Hepatocyte (in vitro differentiated cells): ENCODE results near the gene ATG16L1. TPM values are rescaled to one million over a fixed set of nuclear protein-coding genes. Genes with fewer than 3 reads are reported as not detected.

Experiments
- DNase-seq: peaks from one replicate; pipeline ENCODE4 v3.0.0-alpha.2; 2016; ENCODE audit warnings: low spot score
- H2AFZ ChIP-seq: fragments of 200-600 bp; sonication (generic); 2 replicates; pipeline ENCODE4 v1.6.0; 2016; ENCODE audit warnings: antibody characterized with exemption, mild to moderate bottlenecking
- H3K27ac ChIP-seq: fragments of 200-600 bp; sonication (generic); 2 replicates; pipeline ENCODE4 v1.5.1; 2016; ENCODE audit warnings: mild to moderate bottlenecking
- H3K27me3 ChIP-seq: fragments of 200-600 bp; sonication (generic); 2 replicates; pipeline ENCODE4 v1.6.1; 2016
- H3K36me3 ChIP-seq: fragments of 200-600 bp; sonication (generic); replicated peaks from 2 replicates; pipeline ENCODE4 v1.5.1; 2016; ENCODE audit warnings: low read depth; ENCODE audit not compliant: insufficient read depth
- H3K4me1 ChIP-seq: fragments of 200-600 bp; sonication (generic); 2 replicates; pipeline ENCODE4 v1.5.1; 2016; ENCODE audit warnings: mild to moderate bottlenecking, moderate library complexity; ENCODE audit not compliant: insufficient read depth
- H3K4me2 ChIP-seq: fragments of 200-600 bp; sonication (generic); 2 replicates; pipeline ENCODE4 v1.6.0; 2016
- H3K4me3 ChIP-seq: fragments of 200-600 bp; sonication (generic); 2 replicates; pipeline ENCODE4 v1.5.1; 2016; ENCODE audit warnings: mild to moderate bottlenecking
- H3K79me2 ChIP-seq: fragments of 200-600 bp; sonication (generic); 2 replicates; pipeline ENCODE4 v1.6.0; 2017; ENCODE audit warnings: mild to moderate bottlenecking
- H3K9me2 ChIP-seq: fragments of 200-600 bp; sonication (generic); replicated peaks from 2 replicates; pipeline ENCODE4 v1.6.0; 2017; ENCODE audit warnings: mild to moderate bottlenecking; ENCODE audit not compliant: insufficient read depth
- H3K9me3 ChIP-seq: fragments of 200-600 bp; sonication (generic); 2 replicates; pipeline ENCODE4 v1.5.1; 2016; ENCODE audit warnings: low read depth, mild to moderate bottlenecking
- H4K20me1 ChIP-seq: fragments of 200-600 bp; sonication (generic); 2 replicates; pipeline ENCODE4 v1.6.0; 2016; ENCODE audit warnings: mild to moderate bottlenecking; ENCODE audit not compliant: insufficient read depth, poor library complexity, severe bottlenecking
- EZH2 ChIP-seq: fragments of 200-600 bp; sonication (generic); IDR thresholded peaks from 2 replicates; pipeline ENCODE4 v1.6.1; 2016; ENCODE audit warnings: antibody characterized with exemption, mild to moderate bottlenecking, borderline replicate concordance
- EZH2phosphoT487 ChIP-seq: fragments of 200-600 bp; sonication (generic); IDR thresholded peaks from one replicate; pipeline ENCODE4 v1.6.1; 2018; ENCODE audit warnings: antibody characterized with exemption, mild to moderate bottlenecking, low read depth, moderate library complexity; ENCODE audit not compliant: unreplicated experiment, severe bottlenecking
- WGBS: methylation state at CpG from one replicate; pipeline ENCODE4 v1.1.6; 2016; ENCODE audit warnings: low lambda C conversion rate; ENCODE audit errors: missing lambda C conversion rate; 5-methylcytosine and 5-hydroxymethylcytosine counted together
- polyA plus RNA-seq: library from polyadenylated mRNA; unstranded; fragments of >200 nt; fragmentation: Nextera tagmentation; extraction: Ambion mirVana; gene quantifications from 2 replicates; pipeline ENCODE4 v1.2.1, GENCODE V29; 2016
- total RNA-seq: library from RNA; depleted of rRNA; stranded (reverse); fragments of >200 nt; gene quantifications from 2 replicates; pipeline ENCODE4 v1.2.3, GENCODE V29; 2014
- TF ChIP-seq, protein P1 (sequence below): fragments of 200-600 bp; sonication (generic); IDR thresholded peaks from 2 replicates; pipeline ENCODE4 v1.5.1; 2016; ENCODE audit warnings: antibody characterized with exemption, mild to moderate bottlenecking; ENCODE audit not compliant: poor library complexity

The ATG16L1 gene
- total and polyA plus RNA-seq, 2 experiments from 2014 or later: 15.7 to 28.2 TPM

- Histone ChIP-seq H3K9me3 (no peaks in the 10 kb centered on the region), H3K4me1 (no peaks in the 10 kb centered on the region), H3K4me3 (no peak overlapping the region), H3K4me2 (no peak overlapping the region), H3K36me3 (no peaks in the 10 kb centered on the region), H3K27me3 (no peaks in the 10 kb centered on the region), H3K27ac (no peak overlapping the region), H3K79me2 (no peaks in the 10 kb centered on the region), H3K9me2 (no peaks in the 10 kb centered on the region), H4K20me1 (no peaks in the 10 kb centered on the region), H2AFZ (no peak overlapping the region)
- TF ChIP-seq EZH2phosphoT487 (no peak), EZH2 (no peak)
- TF ChIP-seq, protein P1, sequence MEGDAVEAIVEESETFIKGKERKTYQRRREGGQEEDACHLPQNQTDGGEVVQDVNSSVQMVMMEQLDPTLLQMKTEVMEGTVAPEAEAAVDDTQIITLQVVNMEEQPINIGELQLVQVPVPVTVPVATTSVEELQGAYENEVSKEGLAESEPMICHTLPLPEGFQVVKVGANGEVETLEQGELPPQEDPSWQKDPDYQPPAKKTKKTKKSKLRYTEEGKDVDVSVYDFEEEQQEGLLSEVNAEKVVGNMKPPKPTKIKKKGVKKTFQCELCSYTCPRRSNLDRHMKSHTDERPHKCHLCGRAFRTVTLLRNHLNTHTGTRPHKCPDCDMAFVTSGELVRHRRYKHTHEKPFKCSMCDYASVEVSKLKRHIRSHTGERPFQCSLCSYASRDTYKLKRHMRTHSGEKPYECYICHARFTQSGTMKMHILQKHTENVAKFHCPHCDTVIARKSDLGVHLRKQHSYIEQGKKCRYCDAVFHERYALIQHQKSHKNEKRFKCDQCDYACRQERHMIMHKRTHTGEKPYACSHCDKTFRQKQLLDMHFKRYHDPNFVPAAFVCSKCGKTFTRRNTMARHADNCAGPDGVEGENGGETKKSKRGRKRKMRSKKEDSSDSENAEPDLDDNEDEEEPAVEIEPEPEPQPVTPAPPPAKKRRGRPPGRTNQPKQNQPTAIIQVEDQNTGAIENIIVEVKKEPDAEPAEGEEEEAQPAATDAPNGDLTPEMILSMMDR: no peak
- 97% methylated on average over 6 of the region's 6 CpGs for WGBS
- no peak for DNase-seq
These were observed 11.6 kb downstream of the ATG16L1 start for GRCh38 chr2:233263045-233263570.

GRCh38 chr2:233264667-233265066, 13.2 kb downstream of the ATG16L1 start:
- TF ChIP-seq EZH2phosphoT487 (no peak), EZH2 (no peak)
- TF ChIP-seq, protein P1: no peak
- WGBS: 88% methylated on average over 8 of the region's 8 CpGs
- H3K4me3 ChIP-seq: no peak overlapping the region
- H2AFZ ChIP-seq: no peak overlapping the region
- H3K79me2 ChIP-seq: no peaks in the 10 kb centered on the region
- no peaks in the 10 kb centered on the region for H3K9me3 ChIP-seq
- H3K4me2 ChIP-seq: no peak overlapping the region
- H3K4me1 ChIP-seq: no peaks in the 10 kb centered on the region
- no peaks in the 10 kb centered on the region for H3K36me3 ChIP-seq
- no peak overlapping the region for H3K27ac ChIP-seq
- no peak for DNase-seq
- H3K27me3 ChIP-seq: no peaks in the 10 kb centered on the region
- H4K20me1 ChIP-seq: no peaks in the 10 kb centered on the region
- no peaks in the 10 kb centered on the region for H3K9me2 ChIP-seq

DNA sequence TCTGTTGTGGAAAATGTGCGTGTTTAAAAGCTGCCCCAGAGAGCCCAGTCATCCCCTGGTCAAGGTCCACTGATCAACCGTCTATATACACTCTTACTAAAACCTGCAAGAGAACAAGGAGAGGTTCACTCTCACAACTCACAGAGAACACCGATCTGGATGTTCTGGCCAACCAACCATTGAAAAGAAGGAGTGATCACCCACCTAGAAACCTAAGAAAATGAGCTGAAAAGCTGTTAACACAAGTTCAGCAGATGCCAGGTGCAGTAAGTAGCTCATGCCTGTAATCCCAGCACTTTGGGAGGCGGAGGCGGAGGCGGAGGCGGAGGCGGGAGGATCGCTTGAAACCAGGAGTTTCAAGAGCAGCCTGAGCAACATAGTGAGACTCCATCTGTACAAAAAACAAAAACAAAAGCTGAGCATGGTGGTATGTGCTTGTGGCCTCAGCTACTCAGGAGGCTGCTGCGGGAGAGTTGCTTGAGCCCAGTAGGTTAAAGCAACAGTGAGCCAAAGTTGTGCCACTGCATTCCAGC, 14.5 kb downstream of the ATG16L1 start:
- Histone ChIP-seq H3K9me3 (no peaks in the 10 kb centered on the region), H3K79me2 (no peaks in the 10 kb centered on the region), H3K4me1 (no peaks in the 10 kb centered on the region), H3K36me3 (peaks cover 4% of the 10 kb centered on the region), H3K4me3 (no peak overlapping the region), H3K9me2 (no peaks in the 10 kb centered on the region), H3K27ac (no peak overlapping the region), H3K27me3 (no peaks in the 10 kb centered on the region), H2AFZ (no peak overlapping the region), H3K4me2 (no peak overlapping the region), H4K20me1 (no peaks in the 10 kb centered on the region)
- 93% methylated on average over 10 of the region's 10 CpGs for WGBS
- no peak for TF ChIP-seq EZH2phosphoT487
- no peak for DNase-seq

DNA sequence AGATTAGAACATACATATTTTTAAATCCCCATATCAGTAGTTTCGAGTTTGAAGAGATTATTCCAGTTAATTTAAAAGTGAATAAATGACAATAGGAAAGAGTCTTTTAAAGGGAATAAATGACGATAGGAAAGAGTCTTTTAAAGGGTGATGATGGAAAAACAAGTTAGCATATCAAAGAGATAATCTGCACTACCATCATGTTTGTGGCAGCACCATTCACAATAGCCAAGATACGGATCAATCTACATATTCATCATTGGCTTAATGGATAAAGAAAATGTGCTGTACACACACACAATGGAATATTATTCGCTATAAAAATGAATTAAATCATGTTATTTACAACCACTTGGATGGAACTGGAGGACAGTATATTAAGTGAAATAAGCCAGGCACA, 15.0 kb downstream of the ATG16L1 start:
- H3K4me2 ChIP-seq: no peak overlapping the region
- no peaks in the 10 kb centered on the region for H3K27me3 ChIP-seq
- no peaks in the 10 kb centered on the region for H3K79me2 ChIP-seq
- no peak for DNase-seq
- no peaks in the 10 kb centered on the region for H3K9me2 ChIP-seq
- H3K27ac ChIP-seq: no peak overlapping the region
- no peaks in the 10 kb centered on the region for H3K4me1 ChIP-seq
- H3K4me3 ChIP-seq: no peak overlapping the region
- 89% methylated on average over 4 of the region's 4 CpGs for WGBS
- H3K9me3 ChIP-seq: no peaks in the 10 kb centered on the region
- no peak for TF ChIP-seq EZH2phosphoT487
- TF ChIP-seq EZH2: no peak
- TF ChIP-seq, protein P1: no peak
- H4K20me1 ChIP-seq: no peaks in the 10 kb centered on the region
- no peak overlapping the region for H2AFZ ChIP-seq
- peaks cover 4% of the 10 kb centered on the region for H3K36me3 ChIP-seq
